Measurements from ENCODE around the gene PCGF1.

PCGF1 gene

GRCh38 chr2:74507145-74507925 lies at the start of gene PCGF1:
Gene PCGF1, minus strand, starts transcription at chr2:74507695. Its CDS starts 27 bp downstream, at chr2:74507668.
- peak; percentile 98 for DNase-seq (ENCODE audit: low spot score)

- DNase-seq (ENCODE audit: low spot score): no peak
Observed at GRCh38 chr2:74556831-74557370, 49.4 kb upstream of the PCGF1 start.

DNA sequence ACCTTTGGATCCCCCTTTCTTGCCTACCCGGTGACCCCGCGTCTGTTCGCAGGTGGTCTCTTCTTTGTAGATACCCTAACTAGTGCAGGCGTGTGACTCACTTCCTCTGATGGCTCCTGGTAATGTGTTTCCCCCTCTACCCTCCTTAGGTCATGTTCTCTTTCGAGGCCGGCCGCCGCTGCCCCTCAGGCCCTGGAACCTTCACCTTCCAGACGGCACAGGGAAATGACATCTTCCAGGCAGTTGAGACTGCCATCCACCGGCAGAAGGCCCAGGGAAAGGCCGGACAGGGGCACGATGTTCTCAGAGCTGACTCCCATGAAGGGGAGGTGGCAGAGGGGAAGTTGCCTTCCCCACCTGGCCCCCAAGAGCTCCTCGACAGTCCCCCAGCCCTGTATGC lies 48.7 kb upstream of the PCGF1 start:
- DNase-seq (ENCODE audit: low spot score): no peak

GRCh38 chr2:74555610-74556103 lies 48.2 kb upstream of the PCGF1 start:
- no peak for DNase-seq (ENCODE audit: low spot score)

- peak; percentile 72 for DNase-seq (ENCODE audit: low spot score)
Observed at GRCh38 chr2:74554820-74555531, 47.5 kb upstream of the PCGF1 start.

DNA sequence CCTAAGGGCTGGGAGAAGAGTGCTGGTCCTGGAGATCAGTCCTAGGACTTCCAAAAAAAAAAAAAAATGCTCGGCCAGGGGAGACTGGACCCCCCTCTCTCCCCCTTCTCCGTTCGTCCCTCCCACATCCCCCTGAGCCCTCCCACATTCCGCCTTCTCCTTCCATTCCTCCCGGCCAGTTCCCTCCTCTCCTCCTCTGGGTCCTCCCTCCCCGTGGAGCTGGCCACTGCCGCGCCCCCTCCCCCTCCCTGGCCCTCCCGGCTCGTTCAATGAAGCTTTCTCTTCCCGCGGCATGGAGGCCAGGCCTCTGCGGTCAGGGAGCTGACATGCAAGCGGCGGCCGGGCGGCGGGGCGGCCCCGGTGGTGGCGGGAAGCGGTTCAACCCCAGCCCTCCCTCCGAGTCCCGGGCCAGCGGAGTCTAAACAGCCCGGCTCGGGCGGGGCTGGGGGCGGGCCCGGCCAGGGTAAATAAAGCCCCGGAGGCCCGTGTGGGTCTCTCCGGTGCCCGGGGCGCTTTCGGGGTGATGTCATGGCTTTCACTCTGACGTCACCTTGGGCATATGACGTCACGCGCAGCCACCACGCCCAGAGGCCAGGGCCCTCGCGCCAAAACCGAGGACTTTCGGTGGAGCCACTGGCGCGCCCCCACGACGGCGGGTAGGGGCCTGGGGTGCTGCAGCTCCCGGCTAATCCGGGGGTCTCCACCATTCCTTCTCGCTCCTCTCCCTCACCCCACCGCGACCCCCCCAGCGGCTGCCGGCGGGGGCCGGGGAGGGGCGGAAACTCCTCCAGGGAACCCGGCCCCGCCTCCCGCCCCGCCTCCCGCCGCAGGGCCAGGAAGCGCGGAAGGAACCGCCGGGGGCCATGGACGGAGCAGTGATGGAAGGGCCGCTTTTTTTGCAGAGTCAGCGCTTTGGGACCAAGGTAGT lies 46.7 kb upstream of the PCGF1 start, which contains the start of the genes DOK1 and LOXL3:
Gene DOK1 (plus strand): TSS at position 829 of the 928 bp plus-strand sequence. CDS start 35 bp downstream, at position 864.
Gene LOXL3 (minus strand): TSS at position 51 of the 928 bp plus-strand sequence. CDS start 1,308 bp downstream, outside the sequence.
- DNase-seq (ENCODE audit: low spot score): peak; percentile 95

- no peak for DNase-seq (ENCODE audit: low spot score)
Observed at GRCh38 chr2:74552914-74553811, 45.7 kb upstream of the PCGF1 start.

- DNase-seq (ENCODE audit: low spot score): no peak
Observed at GRCh38 chr2:74551942-74552913, 44.7 kb upstream of the PCGF1 start.

DNA sequence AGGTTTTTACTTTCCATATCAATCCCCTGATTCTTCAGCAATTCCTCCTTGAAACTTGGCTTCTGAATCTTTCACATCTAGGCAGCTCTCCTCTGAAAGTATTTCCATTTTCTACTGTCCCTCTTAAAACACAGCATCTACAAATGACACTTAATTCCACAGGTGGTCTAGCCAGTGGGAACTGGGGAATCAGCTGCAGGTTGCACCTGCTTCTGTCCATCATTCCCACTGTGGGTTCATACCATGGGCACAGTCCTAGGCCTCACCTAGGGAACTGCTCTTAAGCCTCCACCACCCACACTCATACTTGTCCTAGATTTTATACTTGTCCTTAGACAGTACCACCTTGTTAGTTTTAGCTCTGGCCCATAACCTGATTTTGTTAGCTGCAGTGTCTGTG lies 44.0 kb upstream of the PCGF1 start:
- no peak for DNase-seq (ENCODE audit: low spot score)

- DNase-seq (ENCODE audit: low spot score): no peak
Observed at GRCh38 chr2:74550231-74550630, 42.7 kb upstream of the PCGF1 start.

GRCh38 chr2:74548900-74549826 lies 41.7 kb upstream of the PCGF1 start:
- peak; percentile 91 for DNase-seq (ENCODE audit: low spot score)

DNA sequence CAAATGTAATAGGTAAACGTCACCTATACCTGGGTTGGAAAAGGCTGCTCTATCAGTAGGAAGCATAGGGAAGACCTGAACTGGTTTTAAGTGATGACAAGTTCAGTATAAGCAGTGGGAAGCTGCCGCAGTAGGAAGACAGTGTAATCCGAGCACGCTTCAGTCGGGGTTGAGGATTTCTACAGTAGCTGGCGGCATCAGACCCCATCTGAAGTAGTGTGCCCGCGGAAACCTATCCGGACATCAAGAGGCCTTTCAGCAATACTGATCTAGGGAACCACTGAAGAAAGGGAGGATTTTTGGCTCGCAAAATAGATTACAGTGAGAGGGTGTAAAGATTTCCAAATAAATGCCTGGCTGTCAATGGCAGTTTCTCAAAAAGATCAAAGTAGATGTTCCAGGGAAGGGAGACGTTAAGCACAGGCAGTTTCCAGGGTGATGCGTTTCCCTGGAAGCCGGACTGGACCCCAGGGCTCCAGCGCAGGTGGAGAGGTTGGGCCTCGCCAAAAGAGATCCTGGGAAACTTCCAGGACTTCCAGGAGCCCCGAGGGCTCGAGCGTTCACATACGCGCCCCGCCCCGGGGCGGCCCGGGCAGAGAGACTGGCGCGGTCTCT lies 40.9 kb upstream of the PCGF1 start:
- DNase-seq (ENCODE audit: low spot score): no peak

DNA sequence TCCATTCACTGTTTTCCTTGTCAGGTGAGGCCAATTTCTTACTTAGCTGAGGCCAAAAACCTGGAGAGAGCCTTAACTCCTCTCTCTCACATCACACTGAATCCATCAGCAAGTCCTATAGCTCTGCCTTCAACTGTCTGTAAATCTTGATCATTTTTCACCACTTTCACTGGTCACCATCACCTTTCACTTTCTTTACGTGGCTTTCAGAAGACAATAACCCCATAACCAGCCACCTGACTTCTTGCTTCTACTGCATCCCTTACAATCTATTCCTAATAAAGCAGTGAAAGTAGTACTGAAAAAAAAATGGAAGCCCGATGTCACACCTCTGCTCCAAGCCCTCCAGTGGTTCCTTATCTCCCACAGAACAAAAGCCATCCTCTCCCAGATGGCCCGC lies 38.5 kb upstream of the PCGF1 start:
- DNase-seq (ENCODE audit: low spot score): no peak

DNA sequence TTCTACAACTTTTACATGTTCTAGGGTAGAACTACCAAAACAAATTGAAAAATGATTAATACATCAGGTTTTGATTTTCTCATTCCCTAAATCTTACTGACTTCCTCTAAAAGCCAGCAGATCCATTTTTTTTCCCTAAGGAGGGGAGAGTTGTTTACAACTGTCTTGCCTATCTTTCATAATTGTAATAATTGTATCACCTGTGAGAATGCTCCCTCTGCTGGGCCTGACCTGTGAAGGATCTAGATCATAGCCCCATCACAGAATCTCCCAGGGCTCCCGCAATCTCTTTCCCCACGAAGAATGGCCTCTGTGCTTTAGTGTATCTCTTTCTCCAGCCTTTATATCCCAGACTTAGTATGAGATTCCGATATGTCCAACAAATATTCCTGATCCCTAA lies 37.1 kb upstream of the PCGF1 start:
- no peak for DNase-seq (ENCODE audit: low spot score)

DNA sequence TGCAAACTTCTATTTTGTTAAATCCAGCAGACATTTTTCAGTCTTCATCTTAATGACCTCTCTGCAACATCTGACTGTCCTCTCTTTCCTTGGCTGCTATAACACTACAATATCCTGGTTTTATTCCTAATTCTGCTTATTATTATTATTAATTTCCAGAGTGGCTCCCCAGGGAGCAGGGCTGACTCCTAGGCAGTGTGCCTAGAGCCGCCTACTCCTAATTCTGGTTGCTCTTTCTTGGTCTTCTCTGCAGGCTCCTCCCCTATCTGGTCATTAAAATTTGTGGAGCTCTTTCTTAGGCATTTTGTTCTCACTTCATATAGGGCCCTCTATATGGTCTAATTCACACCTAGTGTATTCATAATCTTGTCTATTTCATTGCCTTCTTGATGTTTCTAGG lies 35.5 kb upstream of the PCGF1 start:
- DNase-seq (ENCODE audit: low spot score): no peak

- peak; percentile 49 for DNase-seq (ENCODE audit: low spot score)
Observed at GRCh38 chr2:74540291-74540690, 32.8 kb upstream of the PCGF1 start.

- no peak for DNase-seq (ENCODE audit: low spot score)
Observed at GRCh38 chr2:74538881-74539339, 31.4 kb upstream of the PCGF1 start.

DNA sequence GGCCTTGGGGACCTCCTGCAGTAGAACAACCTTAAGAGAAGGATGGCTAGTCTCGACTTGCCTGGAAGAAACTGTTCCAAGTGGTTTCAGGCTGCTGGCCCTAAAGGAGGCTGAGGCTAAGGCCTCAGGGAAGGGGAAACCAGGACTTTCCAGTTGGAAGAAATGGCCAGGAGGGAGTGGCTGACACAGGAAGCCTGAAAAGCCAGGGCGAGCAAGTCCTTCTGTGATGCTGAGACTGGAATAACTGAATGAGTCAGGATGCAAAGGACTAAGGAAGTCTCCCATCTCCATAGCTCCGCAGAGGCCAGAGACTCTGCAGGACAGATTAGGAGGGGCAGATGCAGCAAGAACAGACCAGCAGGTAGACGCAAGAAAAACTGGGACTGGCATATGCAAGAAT lies 29.6 kb upstream of the PCGF1 start:
- DNase-seq (ENCODE audit: low spot score): no peak

Data from GM03348 (cell line).